Endometrium (tissue), 2 donors: Measurements from ENCODE around the gene MARVELD3.
"Not testable (repeated sequence)": the region's sequence is repeated elsewhere in the genome, so short reads cannot be mapped to it uniquely, and the experiment has no call there.

Source experiments
- FAIRE-seq: peaks from 2 replicates; lab custom pipeline; 2012; peaks lifted over from hg19 to GRCh38; lab: Jason Lieb, UNC
- donor health status: control.
- donor health status: control.

The MARVELD3 gene

GRCh38 chr16:71626018-71626857, at the start of gene MARVELD3:
MARVELD3 (plus strand) TSS chr16:71626184; CDS start chr16:71626230, 46 bp downstream.
- no peak for FAIRE-seq

- no peak for FAIRE-seq
Observed at GRCh38 chr16:71576971-71577370, 49.0 kb upstream of the MARVELD3 start, which contains the start of gene TAT. TAT (minus strand) TSS chr16:71577092; CDS start chr16:71576415, 677 bp downstream.

GRCh38 chr16:71582553-71582848, 43.5 kb upstream of the MARVELD3 start:
- not testable (repeated sequence) for FAIRE-seq

- no peak for FAIRE-seq
Observed at GRCh38 chr16:71584543-71585317, 41.3 kb upstream of the MARVELD3 start.

- no peak for FAIRE-seq
Observed at GRCh38 chr16:71585318-71585703, 40.7 kb upstream of the MARVELD3 start.

- not testable (repeated sequence) for FAIRE-seq
Observed at GRCh38 chr16:71589334-71589733, 36.6 kb upstream of the MARVELD3 start.

GRCh38 chr16:71590071-71590470, 35.9 kb upstream of the MARVELD3 start:
- not testable (repeated sequence) for FAIRE-seq

GRCh38 chr16:71590584-71590983, 35.4 kb upstream of the MARVELD3 start:
- no peak for FAIRE-seq

GRCh38 chr16:71591917-71592316, 34.1 kb upstream of the MARVELD3 start:
- FAIRE-seq = no peak

- no peak for FAIRE-seq
Observed at GRCh38 chr16:71593048-71593999, 32.7 kb upstream of the MARVELD3 start.

GRCh38 chr16:71594000-71594646, 31.9 kb upstream of the MARVELD3 start:
- FAIRE-seq = no peak

GRCh38 chr16:71595340-71595826, 30.6 kb upstream of the MARVELD3 start:
- not testable (repeated sequence) for FAIRE-seq

GRCh38 chr16:71598426-71598825, 27.6 kb upstream of the MARVELD3 start:
- FAIRE-seq = not testable (repeated sequence)

- FAIRE-seq = no peak
Observed at GRCh38 chr16:71600822-71601221, 25.2 kb upstream of the MARVELD3 start.

- no peak for FAIRE-seq
Observed at GRCh38 chr16:71609066-71609465, 16.9 kb upstream of the MARVELD3 start.

- no peak for FAIRE-seq
Observed at GRCh38 chr16:71610447-71610846, 15.5 kb upstream of the MARVELD3 start.

- no peak for FAIRE-seq
Observed at GRCh38 chr16:71610936-71611871, 14.8 kb upstream of the MARVELD3 start.

GRCh38 chr16:71614956-71615355, 11.0 kb upstream of the MARVELD3 start:
- FAIRE-seq = not testable (repeated sequence)

- FAIRE-seq = no peak
Observed at GRCh38 chr16:71618429-71618828, 7.6 kb upstream of the MARVELD3 start.

- no peak for FAIRE-seq
Observed at GRCh38 chr16:71622088-71622487, 3.9 kb upstream of the MARVELD3 start.
